ENCODE data around the gene MPL. TPM values are rescaled to one million over a fixed set of nuclear protein-coding genes. Genes with fewer than 3 reads are reported as not detected.
A peak's percentile ranks its signal among the peaks of the same experiment; 100 is the strongest.
"Not testable (repeated sequence)": the region's sequence is repeated elsewhere in the genome, so short reads cannot be mapped to it uniquely, and the experiment has no call there.

The MPL gene
- polyA plus RNA-seq, 12 donors = 0.14 to 0.91 (median 0.26) TPM; not detected in 5

DNA sequence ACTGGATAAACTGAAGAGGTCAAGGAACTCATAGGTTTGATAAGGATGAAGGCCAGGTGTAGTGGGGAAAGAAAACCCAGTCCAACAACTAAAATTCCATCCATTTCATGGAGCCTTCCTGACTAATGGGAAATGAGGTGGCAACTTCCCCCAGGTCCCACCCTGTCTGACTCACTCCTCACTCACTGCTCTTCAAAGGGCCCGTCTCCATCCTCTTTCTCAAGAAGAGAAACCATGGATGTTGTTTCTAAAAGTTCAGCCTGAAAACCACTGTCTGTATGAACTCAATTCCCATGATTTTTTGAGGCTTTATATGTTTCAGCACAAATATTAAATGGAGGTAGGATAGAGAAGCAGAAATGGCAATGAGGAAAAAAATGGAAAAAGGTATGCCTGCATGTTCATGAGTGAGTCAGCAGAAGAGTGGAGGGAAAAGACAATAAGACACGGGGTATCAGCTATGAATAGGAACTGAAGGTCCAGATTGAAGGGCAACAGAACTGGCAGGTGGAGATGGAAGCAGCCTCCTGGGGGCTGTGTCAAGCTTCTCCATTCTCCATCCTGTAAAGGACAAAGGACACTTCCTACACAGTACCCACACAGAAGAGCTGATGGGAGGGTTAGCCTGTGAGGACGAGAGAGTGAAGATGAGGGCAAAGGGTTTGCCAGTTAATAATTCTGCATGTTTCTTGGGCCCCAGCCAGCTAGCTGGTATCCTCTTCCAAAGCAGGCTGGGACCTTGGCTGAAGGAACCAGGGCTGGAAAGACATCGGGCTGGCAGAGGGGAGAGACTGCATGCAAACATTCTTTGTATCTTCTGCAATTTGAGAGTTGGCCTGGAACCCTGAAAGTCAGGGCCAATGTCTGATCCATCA is 35.7 kb downstream of the MPL start:
- no peak for DNase-seq

GRCh38 chr1:43376723-43377235 is 39.2 kb downstream of the MPL start:
- no peak for DNase-seq

DNA sequence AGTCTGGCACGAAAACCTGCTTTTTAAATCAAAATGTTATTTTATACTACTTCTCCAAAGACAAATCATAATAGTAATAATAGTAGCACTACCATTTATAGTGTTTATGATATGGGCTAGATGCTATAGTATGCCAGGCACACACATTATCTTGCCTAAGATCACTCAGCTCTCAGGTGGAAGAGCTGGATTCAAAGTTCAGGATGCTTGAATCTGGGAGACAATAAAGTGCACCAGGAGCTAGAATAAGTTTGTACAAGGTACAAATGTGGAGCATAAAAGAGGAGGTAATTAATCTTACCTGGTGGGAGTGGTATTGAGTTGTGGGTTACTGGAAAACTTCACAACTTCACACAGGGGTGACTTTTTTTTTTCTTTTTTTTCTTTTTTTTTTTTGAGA is 40.2 kb downstream of the MPL start:
- no peak for DNase-seq

GRCh38 chr1:43379476-43379875 is 41.9 kb downstream of the MPL start:
- DNase-seq = no peak

DNA sequence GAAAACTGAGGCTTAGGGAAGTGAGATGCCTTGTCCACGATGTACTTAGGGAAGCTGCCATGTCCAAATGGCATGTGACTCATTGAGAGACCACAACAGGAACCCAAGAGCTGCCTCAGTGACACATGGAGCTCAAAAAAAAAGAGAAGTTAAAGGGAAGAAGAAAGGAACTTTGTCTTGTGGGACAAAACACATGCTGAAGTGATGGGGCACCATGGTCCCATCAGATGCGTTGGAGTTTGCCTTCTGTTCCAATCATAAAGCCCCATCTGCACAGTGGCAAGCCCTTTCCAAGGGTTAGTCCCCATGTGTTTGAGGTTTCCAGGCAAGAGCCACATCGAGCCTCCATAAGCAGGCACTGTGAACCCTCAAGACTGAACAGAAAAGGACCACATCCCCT is 44.0 kb downstream of the MPL start:
- no peak for DNase-seq

DNA sequence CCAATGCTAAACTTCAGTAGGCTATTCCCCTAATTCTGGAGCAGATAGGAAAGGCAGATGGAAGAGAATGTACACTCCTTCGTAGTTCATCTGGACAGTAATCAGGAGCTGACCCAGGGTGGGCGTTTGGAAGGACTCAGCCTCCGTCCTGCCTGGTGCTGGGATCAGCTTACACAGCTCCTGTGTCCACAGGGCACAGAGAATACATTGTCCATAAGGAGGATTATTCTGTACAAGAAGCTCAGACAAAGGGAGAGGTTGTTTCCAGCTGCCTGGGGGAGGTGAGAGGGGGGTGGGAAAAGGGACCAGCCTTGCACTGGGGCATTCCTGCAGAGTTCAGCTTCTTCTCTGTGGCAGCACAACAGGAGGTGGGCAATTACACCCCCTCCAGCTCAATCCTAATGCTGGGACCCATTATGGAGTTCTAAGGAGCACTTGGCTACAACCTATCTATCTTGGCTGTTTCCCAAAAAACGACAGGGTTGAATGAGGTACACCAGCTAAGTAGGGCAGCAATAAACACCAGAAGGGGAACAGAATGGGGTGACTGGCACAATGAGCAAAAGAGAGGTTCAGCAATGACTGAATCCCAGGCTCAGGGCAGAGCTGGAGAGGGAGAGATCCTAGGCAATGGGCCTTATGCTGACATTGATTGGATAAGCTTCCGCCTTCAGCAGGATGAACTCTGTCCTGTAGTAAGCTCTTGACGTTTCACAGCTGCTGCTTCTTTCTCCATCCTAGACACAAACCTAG is 44.6 kb downstream of the MPL start:
- no peak for DNase-seq

DNA sequence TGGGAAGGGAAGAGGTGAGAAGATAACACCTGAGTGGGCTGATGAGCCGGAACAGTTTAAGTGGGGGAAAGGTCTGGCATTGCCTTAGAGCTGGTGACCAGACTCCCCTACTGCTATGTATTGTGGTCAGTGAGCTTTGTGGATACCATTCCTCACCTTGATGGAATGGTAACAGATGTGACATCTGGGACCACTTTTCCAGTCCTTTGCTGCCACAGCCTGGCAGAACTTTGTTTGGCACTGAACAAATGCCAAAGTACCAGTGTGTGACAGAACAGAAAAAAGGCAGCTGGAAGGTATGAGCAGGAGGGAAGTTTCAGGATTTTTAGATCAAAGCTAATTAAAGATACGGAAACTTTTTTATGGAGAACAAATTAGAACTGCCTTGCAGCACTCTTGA is 45.8 kb downstream of the MPL start:
- DNase-seq = no peak

DNA sequence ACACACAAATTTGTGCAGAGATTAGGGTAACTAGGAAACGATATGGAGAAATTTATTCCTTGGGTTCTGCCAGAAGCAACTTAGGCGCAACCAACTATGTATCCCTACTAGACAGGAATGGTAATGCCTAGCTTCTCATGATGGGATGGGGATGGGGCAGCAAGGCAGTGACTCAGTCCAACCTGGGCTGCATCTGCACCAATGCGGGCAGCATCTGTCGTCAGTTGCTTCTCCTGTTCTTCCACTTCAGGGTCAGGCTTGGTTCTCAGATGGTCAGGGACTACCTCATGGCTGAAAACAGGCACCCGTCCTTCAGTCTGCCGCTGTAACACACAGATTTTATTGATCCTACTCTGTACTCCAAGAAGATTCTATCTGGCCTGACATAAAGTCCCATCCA is 49.1 kb downstream of the MPL start:
- DNase-seq = no peak

GRCh38 chr1:43387976-43388599 is 50.5 kb downstream of the MPL start:
- DNase-seq = no peak

DNA sequence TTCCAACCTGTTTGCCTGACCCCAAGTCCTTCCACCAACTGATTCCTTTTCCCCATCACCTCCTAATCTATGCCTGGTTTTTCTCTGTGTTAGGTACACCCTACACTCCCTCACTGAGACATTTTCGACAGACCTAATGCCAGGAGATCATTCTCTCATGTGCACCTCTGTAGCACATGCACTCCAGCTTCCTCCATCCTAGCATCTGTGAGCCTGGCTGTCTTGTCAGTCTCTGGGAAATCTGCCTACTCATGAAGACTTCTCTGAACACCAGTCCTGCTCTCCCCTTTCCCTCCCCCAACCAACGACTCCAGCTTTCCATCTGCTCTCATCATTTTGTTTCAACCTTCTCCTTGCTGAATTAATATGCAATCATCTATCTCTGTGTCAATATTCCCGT is 51.0 kb downstream of the MPL start:
- no peak for DNase-seq

DNA sequence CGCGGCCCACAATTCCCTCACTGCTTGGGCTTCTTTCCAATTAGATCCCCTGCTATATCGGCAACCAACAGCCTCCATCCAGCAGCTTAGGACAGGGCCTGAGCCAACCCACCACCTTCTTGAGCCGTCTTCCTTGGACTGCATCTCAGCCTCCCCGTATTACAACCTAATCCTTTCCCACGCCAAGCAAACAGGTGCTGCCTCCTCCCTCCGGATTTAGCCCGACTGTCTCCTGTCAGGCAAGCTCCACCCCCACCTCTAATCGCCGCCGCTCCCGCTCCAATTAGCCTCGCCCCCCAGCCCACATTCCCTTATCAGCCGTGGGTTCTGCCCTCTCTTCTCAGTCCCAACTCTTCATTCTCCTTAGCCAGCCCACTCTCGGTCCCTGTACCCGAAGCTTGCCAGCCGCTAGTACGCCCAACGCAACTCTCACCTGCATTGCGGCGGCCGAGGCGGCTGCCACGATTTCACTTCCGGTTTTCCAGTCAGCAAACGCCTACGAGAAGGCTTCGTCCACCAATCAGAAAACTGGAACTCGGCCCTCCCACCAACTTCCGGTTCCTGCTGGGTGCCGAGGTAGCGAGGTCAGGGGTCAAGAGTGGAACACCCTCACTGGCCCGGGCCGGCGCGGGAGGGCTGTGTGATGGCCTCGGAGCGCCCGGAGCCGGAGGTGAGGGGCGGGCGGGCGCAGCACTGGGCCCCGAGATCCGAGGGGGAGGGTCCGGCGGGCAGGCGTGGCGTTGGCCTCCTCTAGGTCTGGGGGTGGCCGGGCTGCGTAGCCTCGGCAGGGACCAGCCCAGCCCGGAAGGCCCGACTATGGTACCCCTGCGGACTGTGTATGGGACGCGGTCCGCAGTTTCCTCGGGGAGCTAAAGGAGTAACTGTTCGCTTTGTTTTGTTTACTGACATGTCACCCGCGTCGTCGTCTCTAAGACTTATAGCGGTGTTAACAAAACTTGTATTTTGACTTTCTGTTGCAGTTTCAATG is 52.0 kb downstream of the MPL start, which contains the start of the genes MED8 and SZT2:
Gene MED8 (minus strand): TSS at position 475 of the 988 bp plus-strand sequence. CDS start 36 bp downstream, at position 439.
Gene SZT2 (plus strand): TSS at position 574 of the 988 bp plus-strand sequence. CDS start 70 bp downstream, at position 644.
- peak; percentile 97 for DNase-seq

DNA sequence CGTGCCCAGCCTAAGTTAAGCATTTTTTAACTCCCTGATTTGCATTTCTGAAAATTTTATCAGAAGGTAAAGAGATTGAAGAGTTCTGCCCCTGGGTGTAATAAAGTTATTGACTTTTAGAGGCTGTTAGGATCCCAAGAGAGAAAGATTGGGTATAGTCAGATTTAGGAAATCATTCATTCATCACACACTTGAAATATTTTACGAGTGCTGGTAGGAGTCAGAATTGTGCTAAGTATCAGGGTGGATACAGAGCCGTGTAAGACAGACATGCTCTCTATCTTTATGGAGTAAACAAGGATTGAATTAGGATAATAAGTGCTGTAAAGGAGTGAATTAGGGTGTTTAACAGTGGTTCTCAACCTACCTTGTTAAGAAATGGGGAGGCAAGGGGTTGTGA is 55.1 kb downstream of the MPL start:
- no peak for DNase-seq

DNA sequence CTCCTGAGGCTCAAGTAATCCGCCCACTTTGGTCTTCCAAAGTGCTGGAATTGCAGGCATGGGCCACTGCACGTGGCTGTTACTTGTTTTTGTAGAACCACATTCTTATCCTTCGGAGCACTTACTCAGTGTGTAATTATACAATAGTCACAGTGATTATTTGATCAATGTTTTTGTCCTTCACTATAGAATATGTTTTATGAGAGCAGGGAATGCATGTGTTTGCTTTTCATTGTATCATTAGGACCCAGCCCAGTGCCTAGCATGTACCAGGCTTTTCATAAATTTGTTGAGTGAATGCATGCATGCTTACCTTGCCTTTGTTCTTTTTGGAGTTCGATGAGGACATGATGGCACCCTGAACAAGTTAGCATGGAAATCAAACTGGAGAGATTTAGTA is 57.9 kb downstream of the MPL start:
- no peak for DNase-seq

DNA sequence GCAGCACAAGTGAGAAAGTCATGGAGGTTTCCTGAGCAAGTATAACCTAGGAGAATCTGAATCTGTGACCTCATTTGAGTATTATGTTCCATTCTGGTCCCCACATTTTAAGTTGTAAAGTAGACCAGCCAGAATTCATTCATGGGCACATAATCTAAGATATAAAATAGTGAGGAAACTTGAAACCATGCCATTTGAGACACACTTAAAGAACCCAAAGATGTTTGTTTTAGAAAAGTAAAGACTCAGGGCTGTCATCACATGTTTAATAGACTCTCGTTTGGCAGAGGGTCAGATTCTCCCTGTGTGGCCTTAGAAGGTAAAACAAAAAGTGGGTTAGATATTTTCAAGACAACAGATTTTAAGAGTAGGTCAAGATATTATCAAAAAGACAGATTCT is 58.4 kb downstream of the MPL start:
- no peak for DNase-seq

DNA sequence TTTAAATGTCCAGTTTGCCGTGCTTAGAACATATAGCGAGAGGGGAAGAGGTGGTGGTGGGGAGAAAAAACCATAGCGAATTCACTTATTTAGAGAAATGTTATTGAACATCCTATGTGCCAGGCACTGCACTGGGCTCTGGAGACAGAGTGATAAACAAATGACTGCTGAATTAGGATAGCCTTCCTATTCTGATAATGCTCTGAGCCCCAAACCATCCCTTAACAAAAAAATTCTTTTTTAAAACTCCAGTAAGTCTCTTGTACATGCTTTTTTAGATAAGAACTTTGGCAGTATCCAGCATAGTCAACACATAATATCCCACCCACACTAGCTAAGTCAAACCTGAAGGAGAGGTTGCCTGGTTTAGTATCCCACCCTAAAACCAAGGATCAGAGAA is 60.6 kb downstream of the MPL start:
- DNase-seq = no peak

- DNase-seq = not testable (repeated sequence)
Measured at GRCh38 chr1:43400441-43400840, 62.8 kb downstream of the MPL start.

DNA sequence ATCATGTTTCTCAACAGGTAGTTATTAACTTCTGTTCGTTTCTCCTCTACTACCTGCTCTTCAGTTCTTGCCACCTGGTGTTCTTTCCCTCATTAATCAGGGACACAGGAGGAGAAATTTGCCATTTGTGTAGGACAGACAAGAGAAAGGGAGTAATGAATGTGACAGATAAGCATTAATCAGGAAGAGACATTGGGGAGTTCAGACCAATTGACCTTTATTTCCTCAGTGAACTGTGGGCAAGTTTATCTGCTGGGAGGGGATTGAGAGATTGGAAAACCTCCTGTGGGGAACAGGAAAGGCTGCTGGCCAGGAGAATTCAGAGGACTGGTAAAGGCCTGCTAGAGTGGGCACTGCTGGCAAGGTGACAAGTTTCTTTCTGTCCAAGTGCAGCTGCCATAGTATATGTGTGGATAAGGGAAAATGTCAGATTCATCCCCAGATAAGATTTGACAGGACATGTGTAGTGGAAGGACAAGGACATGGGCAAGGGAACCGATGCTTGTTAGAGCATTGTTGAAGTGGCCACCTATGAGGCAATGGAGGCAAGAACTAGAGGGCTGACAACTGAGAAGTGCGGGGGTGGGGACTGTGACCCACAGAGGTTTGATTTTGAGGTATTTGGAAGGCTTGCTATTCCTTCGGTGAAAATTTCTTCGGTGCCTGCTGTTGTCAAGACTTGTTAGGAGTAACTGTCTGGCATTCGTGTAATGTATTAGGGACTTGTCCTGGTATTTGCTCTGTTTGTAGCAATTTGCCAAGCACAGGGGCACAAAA is 64.7 kb downstream of the MPL start:
- no peak for DNase-seq

Data from muscle of arm (tissue), 12 donors.